Body of pancreas (tissue), 4 donors: ENCODE measurements around the gene ZSCAN20. TPM values are rescaled to one million over a fixed set of nuclear protein-coding genes. Genes with fewer than 3 reads are reported as not detected.

ENCODE experiments used
- ATAC-seq: fragments of 150-250 bp; one replicate; pipeline ENCODE4 v1.9.1; 2016
- DNase-seq, 4 donors: peaks; one replicate each; pipeline ENCODE4 v3.0.0-alpha.2; 2019
- H3K27ac ChIP-seq, 4 donors: fragments of 200-600 bp; sonication (generic); 1 replicate in 3 of 4; 2 replicates in 1 of 4; pipeline versions ENCODE4 v1.5.1 to v1.6.1; 2016 to 2019; ENCODE audit warnings: mild to moderate bottlenecking in 1 of 4, mixed read lengths in 1 of 4, moderate library complexity in 1 of 4
- H3K27me3 ChIP-seq, 2 donors: fragments of 200-600 bp; sonication (generic); one replicate each; pipeline ENCODE4 v1.6.0; 2016; ENCODE audit warnings: mild to moderate bottlenecking in 1 of 2
- H3K36me3 ChIP-seq, 2 donors: fragments of 200-600 bp; sonication (generic); replicated peaks in 1 of 2; 2 replicates each; pipeline ENCODE4 v1.5.1; 2016; ENCODE audit warnings: low read depth in 2 of 2; ENCODE audit not compliant: insufficient read depth in 1 of 2
- H3K4me1 ChIP-seq: fragments of 200-600 bp; sonication (generic); one replicate; pipeline ENCODE4 v1.6.0; 2016
- H3K4me3 ChIP-seq, 2 donors: fragments of 200-600 bp; sonication (generic); 1 replicate in 1 of 2; 2 replicates in 1 of 2; pipeline ENCODE4 v1.5.1; 2016 to 2019
- H3K9me3 ChIP-seq, 3 donors: fragments of 200-600 bp; sonication (generic); 1 replicate in 2 of 3; 2 replicates in 1 of 3; pipeline ENCODE4 v1.5.1; 2016
- POLR2A ChIP-seq, 3 donors: fragments of 450-650 bp; IDR thresholded peaks; one replicate each; pipeline ENCODE4 v1.6.1; 2016; ENCODE audit warnings: antibody characterized with exemption in 3 of 3, mild to moderate bottlenecking in 2 of 3
- WGBS, 2 donors: methylation state at CpG; one replicate each; pipeline ENCODE4 v1.1.5; 2017; 5-methylcytosine and 5-hydroxymethylcytosine counted together
- intact Hi-C: fragments of 100-400 bp; cut with DNase I; formaldehyde crosslinking; loops from one replicate; pipeline ENCODE4 v1.15.1; 2023
- total RNA-seq, 2 donors: library from RNA; depleted of rRNA; stranded (reverse); fragments of >200 nt; gene quantifications; one replicate each; pipeline ENCODE4 v1.1.0, GENCODE V29; 2016
- TF ChIP-seq, protein P1 (sequence below), 7 experiments: fragments of 450-650 bp in 4 of 7; fragments of 200-600 bp in 3 of 7; sonication (generic) in 3 of 7; IDR thresholded peaks; one replicate each; pipeline ENCODE4 v1.5.1; 2016 to 2019; ENCODE audit warnings: antibody characterized with exemption in 7 of 7

Gene ZSCAN20
- total RNA-seq, 2 donors from 2014 or later: 3.0 to 3.6 TPM

GRCh38 chr1:33460947-33461629 lies 11.4 kb upstream of the ZSCAN20 start:
- intact Hi-C loops: loop anchor here (10.0 kb wide), 2 partner anchors 166 to 366 kb away; no protein-coding TSS in a partner anchor
- H3K4me1 ChIP-seq: no peaks in the 10 kb centered on the region
- peak in 1 of 4 donors; percentile 53 for DNase-seq
- no peaks in the 10 kb centered on the region for H3K9me3 ChIP-seq
- 60 to 74% methylated on average over 4 of the region's 4 CpGs for WGBS, 2 donors
- H3K4me3 ChIP-seq: no peak overlapping the region
- H3K27ac ChIP-seq: peak overlapping the region in 1 of 4 donors; percentile 34
- no peaks in the 10 kb centered on the region for H3K36me3 ChIP-seq
- no peaks in the 10 kb centered on the region for H3K27me3 ChIP-seq
- no peak for ATAC-seq
- TF ChIP-seq POLR2A (IDR thresholded peaks at IDR 0.05): no peak
- TF ChIP-seq, protein P1, sequence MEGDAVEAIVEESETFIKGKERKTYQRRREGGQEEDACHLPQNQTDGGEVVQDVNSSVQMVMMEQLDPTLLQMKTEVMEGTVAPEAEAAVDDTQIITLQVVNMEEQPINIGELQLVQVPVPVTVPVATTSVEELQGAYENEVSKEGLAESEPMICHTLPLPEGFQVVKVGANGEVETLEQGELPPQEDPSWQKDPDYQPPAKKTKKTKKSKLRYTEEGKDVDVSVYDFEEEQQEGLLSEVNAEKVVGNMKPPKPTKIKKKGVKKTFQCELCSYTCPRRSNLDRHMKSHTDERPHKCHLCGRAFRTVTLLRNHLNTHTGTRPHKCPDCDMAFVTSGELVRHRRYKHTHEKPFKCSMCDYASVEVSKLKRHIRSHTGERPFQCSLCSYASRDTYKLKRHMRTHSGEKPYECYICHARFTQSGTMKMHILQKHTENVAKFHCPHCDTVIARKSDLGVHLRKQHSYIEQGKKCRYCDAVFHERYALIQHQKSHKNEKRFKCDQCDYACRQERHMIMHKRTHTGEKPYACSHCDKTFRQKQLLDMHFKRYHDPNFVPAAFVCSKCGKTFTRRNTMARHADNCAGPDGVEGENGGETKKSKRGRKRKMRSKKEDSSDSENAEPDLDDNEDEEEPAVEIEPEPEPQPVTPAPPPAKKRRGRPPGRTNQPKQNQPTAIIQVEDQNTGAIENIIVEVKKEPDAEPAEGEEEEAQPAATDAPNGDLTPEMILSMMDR (IDR thresholded peaks at IDR 0.05): no peak

DNA sequence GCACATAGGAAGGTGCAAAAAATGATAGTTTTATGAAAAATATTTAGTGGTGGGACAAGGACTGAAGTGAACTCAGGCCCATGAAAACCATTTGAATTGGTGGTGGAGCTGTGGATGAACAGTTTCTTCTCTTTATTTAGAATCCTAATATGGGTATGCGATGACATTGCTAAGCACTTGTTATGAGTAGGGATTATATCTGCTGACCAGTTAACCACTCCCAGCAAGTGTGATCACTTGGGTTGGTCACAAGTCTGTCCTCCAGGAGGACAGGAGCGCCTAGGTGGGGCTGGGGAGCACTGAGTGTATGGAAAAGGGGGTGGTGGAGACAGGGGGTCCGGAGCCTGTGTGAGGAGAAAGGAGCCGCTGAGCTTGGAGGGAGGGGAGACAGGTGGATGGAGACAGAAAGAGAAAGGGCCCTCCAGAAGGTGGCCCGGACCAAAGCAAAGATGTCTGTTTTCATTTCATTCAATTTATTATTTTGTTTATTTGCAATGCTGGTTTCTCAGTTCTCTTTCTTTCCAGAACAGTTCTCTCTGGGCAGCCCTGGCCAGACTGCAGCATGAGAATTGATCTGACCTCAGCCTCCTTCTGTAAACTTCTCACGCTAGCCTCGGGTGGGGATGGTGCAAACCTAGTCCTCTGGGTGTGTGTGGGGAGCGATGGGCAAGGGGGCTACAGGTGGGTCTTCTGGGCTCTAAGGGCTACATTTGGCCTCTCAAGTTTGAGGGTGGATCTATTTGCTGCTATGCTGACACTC lies 9.9 kb upstream of the ZSCAN20 start:
- H3K36me3 ChIP-seq: no peaks in the 10 kb centered on the region
- H3K27ac ChIP-seq: no peak overlapping the region
- no peaks in the 10 kb centered on the region for H3K4me1 ChIP-seq
- no peak overlapping the region for H3K4me3 ChIP-seq
- no peaks in the 10 kb centered on the region for H3K27me3 ChIP-seq
- DNase-seq: no peak
- no peak for TF ChIP-seq POLR2A (IDR thresholded peaks at IDR 0.05)
- TF ChIP-seq, protein P1 (IDR thresholded peaks at IDR 0.05): no peak
- no peaks in the 10 kb centered on the region for H3K9me3 ChIP-seq
- 83 to 88% methylated on average over 8 of the region's 8 CpGs for WGBS, 2 donors
- intact Hi-C loops: loop anchor here (10.0 kb wide), 2 partner anchors 168 to 368 kb away; no protein-coding TSS in a partner anchor
- no peak for ATAC-seq

DNA sequence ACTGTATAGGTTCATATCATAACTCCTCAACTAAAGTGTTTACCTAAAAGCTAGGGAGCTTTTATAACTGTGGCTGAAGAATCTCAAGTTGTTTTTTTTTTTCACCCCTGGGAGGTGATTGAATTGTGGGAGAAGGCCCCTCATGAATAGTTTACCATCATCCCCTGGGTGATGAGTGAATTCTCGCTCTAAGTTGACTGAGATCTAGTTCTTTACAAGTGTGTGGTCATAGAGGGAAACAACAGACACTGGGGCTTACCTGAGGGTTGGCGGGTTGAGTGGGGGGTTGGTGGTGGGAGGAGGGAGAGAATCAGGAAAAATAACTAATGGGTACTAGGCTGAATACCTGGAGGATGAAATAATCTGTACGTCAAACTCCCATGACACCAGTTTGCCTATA lies 7.9 kb upstream of the ZSCAN20 start:
- no peak for ATAC-seq
- 76 to 88% methylated on average over 3 of the region's 3 CpGs for WGBS, 2 donors
- no peaks in the 10 kb centered on the region for H3K4me1 ChIP-seq
- H3K27ac ChIP-seq: no peak overlapping the region
- intact Hi-C loops: loop anchor here (10.0 kb wide), 2 partner anchors 170 to 370 kb away; no protein-coding TSS in a partner anchor
- no peaks in the 10 kb centered on the region for H3K9me3 ChIP-seq
- no peak overlapping the region for H3K4me3 ChIP-seq
- no peak for DNase-seq
- no peaks in the 10 kb centered on the region for H3K36me3 ChIP-seq
- H3K27me3 ChIP-seq: no peaks in the 10 kb centered on the region
- no peak for TF ChIP-seq POLR2A (IDR thresholded peaks at IDR 0.05)
- TF ChIP-seq, protein P1 (IDR thresholded peaks at IDR 0.05): no peak

DNA sequence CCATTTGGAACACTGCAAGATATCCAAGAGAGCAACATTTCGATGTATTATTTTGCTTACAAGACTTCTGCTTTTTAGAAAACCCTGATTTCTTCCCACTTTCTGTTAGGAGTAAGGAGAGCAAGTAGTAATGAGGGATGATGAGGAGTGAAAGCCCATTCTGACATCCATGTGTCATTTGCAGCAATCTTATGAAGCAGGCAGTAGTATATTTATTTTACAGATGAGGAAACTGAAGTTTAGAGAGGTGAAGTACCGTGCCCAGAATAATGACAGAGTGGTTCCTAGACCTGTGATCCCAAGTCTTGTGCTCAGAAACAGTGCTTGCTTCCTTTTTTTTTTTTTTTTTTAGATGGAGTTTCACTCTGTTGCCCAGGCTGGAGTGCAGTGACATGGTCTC lies 7.1 kb upstream of the ZSCAN20 start:
- 72 to 84% methylated on average over 2 of the region's 2 CpGs for WGBS, 2 donors
- DNase-seq (no peak), ATAC-seq (no peak)
- no peak overlapping the region for H3K4me3 ChIP-seq
- H3K27ac ChIP-seq: no peak overlapping the region
- intact Hi-C loops: loop anchor here (10.0 kb wide), 2 partner anchors 171 to 371 kb away; no protein-coding TSS in a partner anchor
- H3K9me3 ChIP-seq: no peaks in the 10 kb centered on the region
- H3K36me3 ChIP-seq: no peaks in the 10 kb centered on the region
- H3K4me1 ChIP-seq: no peaks in the 10 kb centered on the region
- TF ChIP-seq, protein P1 (IDR thresholded peaks at IDR 0.05): no peak
- TF ChIP-seq POLR2A (IDR thresholded peaks at IDR 0.05): no peak
- no peaks in the 10 kb centered on the region for H3K27me3 ChIP-seq
